GM19438 (cell line): ENCODE measurements around the gene CHPT1.
"Not testable (repeated sequence)": the region's sequence is repeated elsewhere in the genome, so short reads cannot be mapped to it uniquely, and the experiment has no call there.

ENCODE experiments used
- ATAC-seq: cut with Tn5 transposase; IDR thresholded peaks from one replicate; pipeline ENCODE4 v1.9.1; 2021; ENCODE audit warnings: low read depth; ENCODE audit not compliant: unreplicated experiment

CHPT1 gene

DNA sequence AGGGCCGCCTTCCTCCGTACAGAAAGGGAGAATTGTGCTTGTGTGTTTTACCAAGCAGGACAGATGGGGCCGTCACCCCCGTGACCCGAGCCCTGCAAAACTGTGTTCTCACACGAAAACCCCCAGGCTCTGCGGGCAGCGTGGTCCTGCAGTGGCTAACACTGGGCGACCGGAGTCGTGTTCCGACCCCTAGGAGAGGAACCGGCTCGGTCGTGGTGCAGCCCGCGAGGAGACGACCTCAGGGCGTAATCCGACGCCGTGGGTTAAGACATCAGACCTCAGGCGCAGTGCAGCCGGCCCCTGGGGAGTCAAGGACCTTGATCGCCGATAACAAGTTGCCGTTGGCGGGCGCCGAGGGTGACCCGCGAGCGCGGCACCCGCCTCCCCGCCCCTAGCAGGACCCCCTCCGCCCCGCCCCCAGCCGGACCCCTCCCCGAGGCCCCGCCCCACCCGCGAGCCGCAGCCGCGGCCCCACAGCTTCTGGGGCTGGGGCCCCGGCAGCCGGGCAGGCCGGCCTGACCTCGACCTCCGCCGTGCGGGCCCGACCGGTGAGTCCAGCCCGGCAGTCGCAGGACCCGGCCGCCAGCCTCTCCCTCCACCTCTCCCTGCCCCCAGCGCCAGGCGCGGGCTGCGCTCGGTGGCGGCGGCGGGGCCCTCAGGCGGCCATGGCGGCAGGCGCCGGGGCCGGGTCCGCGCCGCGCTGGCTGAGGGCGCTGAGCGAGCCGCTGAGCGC is at the start of gene CHPT1:
Gene CHPT1 (plus strand): TSS at position 444 of the 733 bp plus-strand sequence. CDS start 222 bp downstream, at position 666.
- ATAC-seq = peak; percentile 60

DNA sequence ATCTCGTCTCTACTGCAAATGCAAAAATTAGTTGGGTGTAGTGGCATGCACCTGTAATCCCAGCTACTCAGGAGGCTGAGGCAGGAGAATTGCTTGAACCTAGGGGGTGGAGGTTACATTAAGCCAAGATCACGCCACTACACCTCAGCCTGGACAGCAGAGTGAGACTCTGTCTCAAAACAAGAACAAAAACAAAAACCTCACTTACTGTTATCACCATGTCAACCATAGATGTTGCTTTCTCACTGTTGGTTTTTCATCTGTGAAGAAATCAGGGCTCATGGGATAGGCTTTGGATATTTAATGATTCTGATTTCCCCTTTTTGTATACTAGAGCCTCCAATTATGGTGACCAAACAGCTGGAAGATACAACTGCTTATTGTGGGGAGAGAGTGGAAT is 49.7 kb upstream of the CHPT1 start:
- ATAC-seq = no peak

DNA sequence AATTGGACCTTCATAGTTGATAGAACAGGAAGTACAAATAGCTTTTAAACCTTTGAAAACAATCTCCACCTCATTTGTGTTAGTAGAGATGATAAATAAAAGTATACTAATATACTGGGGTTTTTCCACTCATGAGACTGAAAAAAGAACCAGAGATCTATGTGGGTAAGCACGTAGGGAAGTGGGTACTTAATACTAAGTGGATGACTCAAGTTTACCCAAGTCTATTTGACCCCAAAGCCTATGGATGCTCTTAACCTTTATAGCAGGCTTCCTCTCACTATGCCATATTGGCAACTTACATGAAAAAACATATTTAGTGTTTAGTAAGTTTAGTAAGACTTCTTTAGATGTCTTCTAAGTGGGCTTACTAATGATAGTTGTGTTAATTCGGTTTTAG is 49.2 kb upstream of the CHPT1 start:
- no peak for ATAC-seq

DNA sequence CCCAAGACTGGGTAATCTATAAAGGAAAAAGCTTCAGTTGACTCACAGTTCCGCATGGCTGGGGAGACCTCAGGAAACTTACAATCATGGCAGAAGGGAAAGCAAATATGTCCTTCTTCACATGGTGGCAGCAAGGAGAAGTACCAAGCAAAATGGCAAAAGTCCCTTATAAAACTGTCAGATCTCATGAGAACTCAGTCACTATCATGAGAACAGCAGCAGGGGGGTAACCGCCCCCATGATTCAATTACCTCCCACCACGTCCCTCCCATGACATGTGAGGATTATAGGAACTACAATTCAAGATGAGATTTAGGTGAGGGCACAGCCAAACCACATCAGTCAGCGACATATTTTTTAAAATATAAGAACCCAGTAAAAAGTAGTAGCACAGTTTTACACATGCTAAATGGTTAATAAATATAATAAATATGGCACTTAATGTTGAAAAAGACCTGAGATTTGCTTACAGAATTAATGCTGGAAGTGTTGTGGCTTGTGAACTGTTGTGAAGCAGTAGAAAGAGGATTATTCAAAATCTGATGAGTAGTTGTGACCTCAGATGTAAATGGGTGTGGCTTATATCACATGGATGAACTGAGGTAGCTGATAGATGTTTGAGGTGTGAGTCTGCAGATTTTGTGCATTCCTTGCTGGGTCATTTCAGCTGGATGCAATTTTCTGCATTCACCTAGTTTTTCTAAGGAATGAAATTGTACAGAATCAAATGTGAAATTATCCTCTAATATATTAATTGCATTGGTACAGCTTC is 46.9 kb upstream of the CHPT1 start:
- no peak for ATAC-seq

DNA sequence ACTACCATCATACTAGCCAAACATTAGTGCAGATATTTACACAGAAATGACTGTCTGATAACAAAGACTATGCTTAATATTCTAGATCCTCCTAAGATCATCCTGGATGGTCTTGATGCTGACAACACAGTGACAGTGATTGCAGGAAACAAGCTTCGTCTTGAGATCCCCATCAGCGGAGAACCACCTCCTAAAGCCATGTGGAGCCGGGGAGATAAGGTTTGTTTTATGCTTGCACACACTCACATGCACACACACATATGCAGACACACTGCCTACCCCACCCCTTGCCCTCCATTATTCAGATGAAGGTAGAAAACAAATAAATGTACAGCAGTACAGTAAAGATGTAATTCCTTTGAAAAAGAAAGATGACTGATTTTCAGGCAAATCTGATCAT is 44.4 kb upstream of the CHPT1 start:
- no peak for ATAC-seq

DNA sequence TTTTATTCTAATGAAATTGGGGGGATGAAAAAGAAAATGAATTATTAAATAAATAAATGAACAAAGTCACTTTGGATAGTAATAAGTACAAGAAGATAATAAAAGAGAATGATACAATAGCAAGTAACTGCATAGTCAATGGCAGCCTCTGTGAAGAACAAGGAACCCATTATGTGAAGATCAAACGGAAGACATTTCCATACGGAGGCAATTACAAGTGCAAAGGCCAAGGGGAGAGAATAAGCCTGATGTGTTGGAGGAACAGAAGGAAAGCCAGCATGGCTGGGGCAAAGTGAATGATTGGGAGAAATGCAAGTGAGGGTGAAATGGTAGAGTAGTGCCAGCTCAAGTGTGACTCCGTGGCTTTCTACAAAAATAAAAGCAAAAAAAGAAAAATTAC is 43.9 kb upstream of the CHPT1 start:
- ATAC-seq = no peak

DNA sequence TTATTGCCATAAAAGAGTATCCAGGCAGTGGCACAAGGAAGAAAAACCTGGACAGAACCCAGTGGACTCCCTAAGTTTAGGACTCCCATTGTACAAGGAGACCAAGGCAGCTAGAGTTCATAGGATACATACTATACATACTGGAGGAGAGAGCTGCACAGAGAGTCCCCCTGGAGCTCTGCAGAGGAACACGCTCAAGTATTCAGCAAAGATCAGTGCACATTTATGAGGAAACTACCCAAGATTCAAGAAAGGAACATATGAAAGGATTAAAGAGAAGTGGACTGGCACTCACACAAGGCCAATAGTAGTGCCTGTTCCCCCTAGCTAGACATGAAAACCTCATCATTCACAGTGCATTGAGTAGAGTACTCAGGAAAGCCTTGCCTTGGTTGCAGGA is 43.0 kb upstream of the CHPT1 start:
- no peak for ATAC-seq

DNA sequence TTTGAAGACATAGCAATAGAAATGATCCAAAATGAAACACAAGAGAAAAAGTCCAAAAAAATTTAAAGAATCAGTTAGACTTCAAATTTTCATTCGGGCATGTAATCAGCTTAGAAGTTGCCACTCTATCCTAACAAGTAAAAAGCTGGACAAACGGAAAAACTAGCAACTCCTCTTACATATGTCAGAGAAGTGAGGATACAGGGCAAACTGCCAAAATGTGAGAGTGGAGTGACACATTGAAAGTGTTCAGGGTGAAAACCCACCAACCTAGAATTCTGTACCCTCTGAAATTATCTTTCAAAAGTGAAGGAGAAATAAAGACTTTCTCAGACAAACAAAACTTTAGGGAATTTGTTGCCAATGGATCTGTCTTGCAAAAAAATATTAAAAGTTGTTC is 42.0 kb upstream of the CHPT1 start:
- no peak for ATAC-seq

DNA sequence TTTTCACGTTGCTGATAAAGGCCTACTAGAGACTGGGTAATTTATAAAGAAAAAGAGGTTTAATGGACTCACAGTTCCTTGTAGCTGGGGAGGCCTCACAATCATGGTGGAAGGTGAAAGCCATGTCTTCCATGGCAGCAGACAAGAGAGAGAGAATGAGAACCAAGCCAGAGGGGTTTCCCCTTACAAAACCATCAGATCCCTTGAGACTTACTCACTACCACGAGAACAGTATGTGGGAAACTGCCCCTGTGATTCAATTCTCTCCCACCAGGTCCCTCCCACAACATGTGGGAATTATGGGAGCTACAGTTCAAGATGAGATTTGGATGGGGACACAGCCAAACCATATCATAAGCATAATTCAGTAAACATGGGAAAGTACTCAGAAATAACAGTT is 36.8 kb upstream of the CHPT1 start:
- ATAC-seq = not testable (repeated sequence)

DNA sequence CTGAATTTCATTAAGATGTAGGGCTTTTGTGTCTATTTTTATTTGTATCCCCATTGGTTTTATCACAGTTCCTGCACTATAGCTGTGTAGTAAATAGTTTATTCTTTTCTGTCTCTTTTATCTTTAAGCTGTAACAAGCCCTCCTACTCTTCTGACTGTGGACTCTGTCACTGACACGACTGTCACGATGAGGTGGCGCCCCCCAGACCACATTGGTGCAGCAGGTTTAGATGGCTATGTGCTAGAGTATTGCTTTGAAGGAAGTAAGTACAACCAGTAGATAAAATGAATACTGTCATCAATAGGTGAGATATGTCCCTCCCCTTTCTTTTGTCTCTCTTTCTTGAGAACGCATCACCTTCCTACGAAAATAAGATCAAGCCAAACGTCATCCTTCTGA is 34.1 kb upstream of the CHPT1 start:
- ATAC-seq = no peak

DNA sequence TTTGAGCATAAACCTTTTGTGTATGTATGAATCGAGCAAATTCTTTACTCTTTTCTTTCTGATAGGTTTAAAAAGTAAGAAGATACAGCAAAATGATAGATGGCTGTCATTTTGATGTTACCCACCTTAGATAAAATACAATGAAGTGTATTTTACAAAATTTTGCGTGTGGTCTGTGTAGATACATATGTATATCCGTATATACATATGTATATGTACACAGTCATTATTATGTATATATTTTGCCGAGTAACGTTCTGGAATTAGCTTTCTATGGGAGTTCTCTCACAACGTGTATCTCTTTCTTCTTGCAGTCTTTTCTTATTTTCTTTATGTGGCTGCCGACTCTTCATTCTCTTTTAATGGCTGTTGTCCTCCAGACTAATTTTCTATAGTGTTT is 32.4 kb upstream of the CHPT1 start:
- no peak for ATAC-seq

DNA sequence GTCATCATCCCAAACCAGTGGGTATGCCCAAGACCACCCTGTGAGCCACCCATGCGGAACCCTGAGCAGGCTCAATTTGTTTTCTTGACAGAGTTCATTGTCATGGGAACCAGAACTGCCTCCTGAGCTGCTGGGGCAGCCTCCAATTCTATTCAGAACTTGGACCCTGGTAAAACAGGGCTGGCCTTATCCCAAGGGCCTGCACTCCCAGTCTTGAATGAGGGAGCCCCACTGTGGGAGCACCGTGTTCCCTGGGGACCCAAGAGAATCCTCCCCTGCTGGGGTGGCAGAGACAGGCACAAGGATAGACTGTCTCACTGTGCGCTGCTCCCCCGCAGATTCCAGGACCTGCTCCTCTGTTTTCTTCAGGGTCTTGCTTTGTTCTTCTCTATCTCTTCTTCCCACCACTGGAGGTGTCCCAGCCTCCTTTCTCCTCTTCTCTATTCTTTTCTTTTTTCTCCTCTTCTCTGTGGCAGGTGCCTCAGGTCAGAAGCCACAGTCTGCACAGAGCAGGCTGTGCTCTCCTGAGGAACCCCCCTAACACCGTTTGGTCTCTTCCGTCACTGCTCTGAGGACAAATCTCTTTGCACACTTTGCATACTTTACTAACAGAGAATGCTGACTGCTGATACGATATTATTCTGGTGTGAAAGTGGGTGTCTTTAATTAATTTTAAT is 31.2 kb upstream of the CHPT1 start:
- no peak for ATAC-seq

DNA sequence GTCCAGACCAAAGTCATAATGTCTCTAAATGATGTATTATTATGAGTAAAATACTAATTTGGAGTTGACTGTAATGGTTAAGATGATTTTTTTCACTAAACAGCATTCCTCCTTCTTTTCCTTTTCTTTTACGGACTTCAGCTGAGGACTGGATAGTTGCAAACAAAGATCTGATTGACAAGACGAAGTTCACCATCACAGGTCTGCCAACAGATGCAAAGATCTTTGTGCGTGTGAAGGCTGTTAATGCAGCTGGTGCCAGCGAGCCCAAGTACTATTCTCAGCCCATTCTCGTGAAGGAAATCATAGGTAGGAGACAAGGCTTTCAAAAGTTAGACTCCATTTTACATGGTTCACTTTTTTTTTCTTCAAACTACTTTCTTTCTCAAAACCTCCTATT is 29.8 kb upstream of the CHPT1 start:
- ATAC-seq = no peak

DNA sequence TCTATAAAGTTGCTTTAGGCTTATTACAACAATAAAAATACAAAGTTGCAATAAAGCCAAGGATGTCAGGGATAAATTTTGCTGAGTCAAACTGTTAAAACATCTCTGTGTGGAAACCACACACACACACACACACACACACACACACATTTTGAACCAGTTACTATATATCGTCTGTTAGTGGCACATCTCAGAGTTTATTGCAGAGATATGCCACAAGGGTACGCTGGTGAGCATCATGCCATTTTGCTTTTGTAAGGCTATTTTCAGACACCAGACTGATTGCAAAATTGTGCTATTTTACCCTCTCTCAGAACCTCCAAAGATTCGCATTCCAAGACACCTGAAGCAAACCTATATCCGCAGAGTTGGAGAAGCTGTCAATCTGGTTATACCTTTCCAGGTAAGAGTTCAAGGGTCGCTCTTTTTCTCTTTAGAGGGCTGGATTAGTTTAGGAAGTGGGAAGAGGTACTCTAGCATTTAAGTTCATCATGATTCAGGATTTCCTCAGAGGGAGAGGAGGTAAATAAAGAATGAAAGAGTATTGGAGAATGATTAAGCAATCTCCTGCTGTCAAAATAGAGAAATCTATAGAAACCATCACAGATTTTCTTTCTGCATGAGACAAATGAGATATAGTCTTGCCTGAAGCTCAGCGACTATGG is 27.3 kb upstream of the CHPT1 start:
- no peak for ATAC-seq

DNA sequence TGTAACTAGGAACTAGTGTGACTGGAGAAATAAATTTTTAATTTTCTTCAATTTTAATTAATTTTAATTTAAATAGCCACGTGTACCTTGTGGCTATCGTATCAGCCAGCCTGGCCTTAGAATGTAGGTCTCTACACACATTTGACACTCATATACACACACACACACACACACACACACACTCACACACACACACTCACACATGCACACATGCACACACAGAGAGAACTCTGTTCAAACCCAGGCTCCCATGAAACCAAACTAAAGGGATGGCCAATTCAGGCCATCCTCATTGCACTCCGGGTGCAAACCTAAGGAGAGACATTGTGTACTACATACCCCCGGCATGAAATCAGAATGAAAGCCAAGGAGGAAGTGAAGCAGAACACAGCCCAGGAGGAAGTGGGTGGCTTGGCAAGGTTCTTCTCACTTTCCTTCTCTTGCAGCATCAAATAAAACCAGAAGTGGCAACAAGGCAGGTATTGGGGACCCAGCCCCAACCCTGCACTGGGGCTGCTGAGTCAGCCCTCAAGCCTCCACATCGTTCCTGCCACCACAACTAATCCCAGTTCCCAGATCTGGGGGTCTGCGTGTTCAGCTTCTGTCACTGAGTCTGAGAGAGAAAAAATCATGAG is 26.2 kb upstream of the CHPT1 start:
- ATAC-seq = peak; percentile 92

DNA sequence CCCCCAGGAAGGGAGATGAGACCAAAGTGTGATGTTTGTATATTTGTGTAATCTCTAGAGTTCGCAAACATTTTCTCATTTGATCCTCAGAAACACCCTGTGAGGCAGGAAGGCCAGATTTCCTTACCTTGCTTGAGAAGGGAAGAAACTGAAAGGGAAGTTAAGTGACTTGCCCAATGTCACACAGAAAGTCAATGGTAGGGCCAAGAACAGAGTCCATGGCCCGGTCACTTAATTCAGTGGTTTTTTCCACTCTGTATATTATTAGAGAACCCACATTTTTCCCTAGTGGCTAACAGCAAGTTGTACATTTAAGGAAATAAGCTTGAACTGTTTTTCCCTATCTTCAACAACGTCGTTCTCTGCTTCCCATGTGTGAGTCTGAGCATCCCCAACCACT is 25.6 kb upstream of the CHPT1 start:
- peak; percentile 36 for ATAC-seq

DNA sequence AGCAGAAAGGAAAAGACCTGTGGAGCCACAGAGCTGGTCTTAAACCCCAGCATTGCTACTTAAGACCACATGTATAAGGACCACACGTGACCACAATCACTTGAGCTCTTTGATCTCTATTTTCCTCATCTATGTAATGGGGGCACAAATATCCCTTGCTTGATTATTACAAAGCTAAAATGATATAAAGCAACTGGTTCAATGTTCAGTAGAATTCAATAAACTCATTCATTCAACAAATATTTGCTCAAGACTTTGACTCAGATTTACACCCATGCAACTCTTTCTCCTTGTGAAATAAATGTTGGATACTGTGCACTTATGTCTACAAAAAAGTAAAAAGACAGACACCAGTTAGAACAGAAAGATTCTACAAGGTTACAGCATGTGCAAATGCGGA is 21.9 kb upstream of the CHPT1 start:
- ATAC-seq = no peak

DNA sequence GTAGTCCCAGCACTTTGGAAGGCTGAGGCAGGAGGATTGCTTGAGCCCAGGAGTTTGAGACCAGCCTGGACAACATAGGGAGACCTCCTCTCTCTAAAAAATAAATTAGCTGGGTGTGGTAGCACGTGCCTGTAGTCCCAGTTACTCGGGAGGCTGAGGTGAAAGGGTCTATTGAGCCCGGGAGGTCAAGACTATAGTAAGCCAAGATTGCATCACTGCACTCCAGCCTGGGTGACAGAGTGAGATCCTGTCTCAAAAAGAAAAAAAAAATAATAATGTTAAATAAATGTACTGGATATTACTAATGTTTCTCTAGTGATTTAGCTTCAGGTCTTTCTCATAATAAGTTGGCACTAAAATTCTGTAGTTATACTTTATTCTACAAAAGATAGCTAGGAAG is 20.9 kb upstream of the CHPT1 start:
- ATAC-seq = not testable (repeated sequence)

DNA sequence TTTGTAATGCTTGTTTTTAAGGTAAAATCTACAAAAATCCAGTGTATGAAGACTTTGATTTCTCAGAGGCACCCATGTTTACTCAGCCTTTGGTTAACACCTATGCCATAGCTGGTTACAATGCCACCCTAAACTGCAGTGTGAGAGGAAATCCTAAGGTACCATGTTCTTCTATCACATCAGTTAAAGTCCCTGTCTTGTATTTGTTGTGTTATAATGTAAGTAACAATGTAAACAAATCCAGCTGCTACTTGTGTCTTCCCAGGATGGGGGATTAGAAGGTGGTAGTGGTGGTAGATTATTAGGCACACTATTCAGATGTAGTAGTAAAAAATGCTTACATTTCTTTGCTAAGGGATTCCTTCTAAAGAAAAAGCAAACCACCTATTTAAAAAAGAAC is 19.4 kb upstream of the CHPT1 start:
- no peak for ATAC-seq

DNA sequence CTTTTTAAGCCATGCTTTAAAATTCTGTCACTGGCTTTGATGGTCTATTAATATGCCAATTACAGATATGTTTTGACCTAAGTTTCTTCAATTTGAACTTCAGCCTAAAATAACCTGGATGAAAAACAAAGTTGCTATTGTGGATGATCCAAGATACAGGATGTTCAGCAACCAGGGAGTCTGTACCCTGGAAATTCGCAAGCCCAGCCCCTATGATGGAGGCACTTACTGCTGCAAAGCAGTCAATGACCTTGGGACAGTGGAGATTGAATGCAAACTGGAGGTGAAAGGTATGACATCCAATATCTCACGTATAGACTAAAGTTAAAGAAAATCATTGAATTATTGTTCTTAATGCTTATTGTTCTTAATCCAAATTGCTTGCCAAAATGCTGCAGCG is 17.2 kb upstream of the CHPT1 start:
- no peak for ATAC-seq

DNA sequence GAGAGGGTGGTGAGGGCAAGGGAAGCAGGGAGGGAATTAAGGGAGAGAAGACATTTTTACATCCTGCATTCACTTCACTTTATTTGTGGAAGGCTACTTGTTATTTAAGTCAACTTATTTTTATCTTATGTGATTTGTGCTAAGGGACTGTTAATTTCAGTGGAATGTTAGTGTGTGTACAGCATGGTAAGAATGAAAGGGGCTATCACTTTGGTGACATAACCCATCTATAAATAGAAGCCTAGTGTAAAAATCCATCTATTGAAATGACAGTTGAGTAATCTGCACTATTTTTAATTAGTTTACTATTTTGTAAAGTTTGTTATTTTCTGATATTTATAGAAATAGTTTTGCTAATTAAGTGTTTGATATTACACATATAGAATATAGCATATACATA is 16.8 kb upstream of the CHPT1 start:
- ATAC-seq = no peak
